ENCODE measurements around the gene PLEKHA6. TPM values are rescaled to one million over a fixed set of nuclear protein-coding genes. Genes with fewer than 3 reads are reported as not detected.

PLEKHA6 gene
- total and polyA plus RNA-seq, 5 experiments from 2014 or later: 0.02 to 2.0 (median 1.2) TPM; not detected in 2

DNA sequence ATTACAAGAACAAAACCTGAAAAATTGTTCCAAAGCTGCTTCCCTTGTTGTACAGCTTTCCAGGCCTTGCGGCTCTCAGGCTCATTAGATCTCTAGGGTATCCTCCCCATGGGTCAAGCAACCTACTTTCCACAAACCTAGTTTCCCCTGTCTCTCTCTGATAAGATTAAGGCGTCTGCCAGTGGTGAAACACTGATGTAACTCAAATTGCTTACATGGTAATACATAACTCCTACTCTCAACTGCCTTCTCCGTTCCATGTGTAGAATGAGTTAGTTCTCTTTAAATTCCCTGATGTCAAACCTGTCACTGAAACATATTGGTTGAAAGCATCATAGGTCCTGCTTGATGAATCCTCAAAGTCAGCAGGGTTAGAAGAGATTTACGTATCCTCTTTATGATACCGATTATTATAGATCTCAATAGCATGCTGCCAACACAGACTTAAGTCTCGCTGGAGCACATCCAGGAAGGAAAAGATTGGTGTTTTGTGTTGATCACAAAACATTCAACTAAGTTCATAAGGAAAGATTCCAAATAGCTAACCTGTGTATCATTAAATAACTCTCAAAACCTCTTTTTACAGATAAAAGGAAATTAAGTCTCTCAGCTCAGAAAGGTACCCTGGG is 41.3 kb upstream of the PLEKHA6 start:
- peaks cover 4 to 30% (median 27%) of the 10 kb centered on the region in 4 donors for H3K4me1 Mint-ChIP-seq
- peak overlapping the region; percentile 40 to 69 (median 48) for H3K27ac Mint-ChIP-seq
- POLR2A ChIA-PET: interaction anchor here (0.6 to 1.4 kb wide), 3 partner anchors 10 to 23 kb away, joined by 3 to 4 read pairs (median 3); no protein-coding TSS in a partner anchor
- no peak overlapping the region for H3K4me3 Mint-ChIP-seq
- no peak for DNase-seq
- no peak for ATAC-seq
- H3K9me3 Mint-ChIP-seq: no peaks in the 10 kb centered on the region
- no peaks in the 10 kb centered on the region for H3K27me3 Mint-ChIP-seq
- peaks cover 0 to 76% (median 13%) of the 10 kb centered on the region in 3 donors for H3K36me3 Mint-ChIP-seq

DNA sequence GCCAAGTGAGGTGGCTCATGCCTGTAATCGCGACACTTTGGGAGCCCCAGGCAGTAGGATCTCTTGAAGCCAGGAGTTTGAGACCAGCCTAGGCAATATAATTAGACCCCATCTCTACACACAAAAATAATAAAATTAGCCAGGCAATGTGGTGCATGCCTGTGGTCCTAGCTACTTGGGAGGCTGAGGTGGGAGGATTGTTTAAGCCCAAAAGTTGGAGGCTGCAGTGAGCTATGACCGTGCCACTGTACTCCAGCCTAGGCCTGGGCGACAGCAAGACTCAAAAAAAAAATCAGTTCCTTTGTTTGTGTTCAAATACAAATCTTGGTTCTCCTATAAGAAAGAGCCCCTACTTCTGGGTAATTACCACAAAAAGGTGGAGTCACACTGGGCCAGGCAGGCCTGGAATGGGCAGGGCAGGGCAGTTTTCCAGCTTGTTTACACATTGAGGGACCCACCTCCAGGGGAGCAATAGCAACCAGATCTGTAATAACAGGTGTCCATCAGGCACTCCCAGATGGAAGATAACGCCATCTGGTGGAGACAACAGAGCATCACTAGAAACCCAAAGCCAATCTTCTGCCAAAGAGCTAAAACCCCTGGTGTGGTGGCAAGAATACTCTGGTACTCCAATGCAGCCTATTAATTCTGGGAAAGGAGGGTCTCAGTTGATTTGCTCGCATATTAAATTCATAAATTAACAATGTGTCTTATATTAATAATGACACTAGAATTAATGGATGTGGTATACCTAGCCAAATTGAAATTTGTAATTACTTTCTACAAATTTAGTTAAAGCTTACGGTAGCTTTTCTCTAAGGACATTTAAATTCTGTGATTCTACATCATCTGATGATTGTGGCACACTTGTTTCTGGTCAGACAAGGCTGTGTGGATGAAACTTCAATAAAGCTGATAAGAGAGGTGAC is 38.7 kb upstream of the PLEKHA6 start:
- ATAC-seq (peak; percentile 86 to 93), DNase-seq (peak in 9 of 10 donors; percentile 43 to 82 (median 61))
- POLR2A ChIA-PET: interaction anchor here (0.5 to 1.7 kb wide), 8 partner anchors 12 to 846 kb away, joined by 3 to 7 read pairs (median 4); partner anchors contain the start of gene MDM4
- peaks cover 0 to 50% (median 3%) of the 10 kb centered on the region in 3 donors for H3K36me3 Mint-ChIP-seq
- no peak overlapping the region for H3K4me3 Mint-ChIP-seq
- H3K27ac Mint-ChIP-seq: peak overlapping the region in 9 of 10 donors; percentile 77 to 92 (median 91)
- H3K4me1 Mint-ChIP-seq: peaks cover 3 to 12% (median 8%) of the 10 kb centered on the region in 4 donors
- no peaks in the 10 kb centered on the region for H3K9me3 Mint-ChIP-seq
- H3K27me3 Mint-ChIP-seq: no peaks in the 10 kb centered on the region

DNA sequence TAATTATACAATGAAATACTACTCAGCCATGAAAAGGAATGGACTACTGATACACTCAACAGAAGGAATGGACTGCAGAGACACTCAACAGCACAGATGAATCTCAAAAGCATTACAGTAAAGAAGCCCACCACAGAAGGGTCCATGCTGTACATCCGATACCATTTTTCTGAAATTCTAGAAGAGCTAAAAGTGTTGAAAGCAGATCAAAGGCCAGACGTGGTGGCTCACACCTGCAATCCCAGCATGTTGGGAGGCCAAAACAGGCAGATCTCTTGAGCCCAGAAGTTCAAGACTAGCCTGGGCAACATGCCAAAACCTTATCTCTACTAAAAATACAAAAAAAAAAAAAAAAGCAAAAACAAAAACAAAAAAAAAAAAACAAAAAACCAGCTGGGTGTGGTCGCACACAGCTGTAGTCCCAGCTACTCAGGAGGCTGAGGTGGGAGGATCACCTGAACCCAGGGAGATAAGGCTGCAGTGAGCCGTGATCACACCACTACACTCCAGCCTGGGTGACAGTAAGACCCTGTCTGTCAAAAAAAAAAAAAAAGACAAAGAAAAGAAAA is 36.4 kb upstream of the PLEKHA6 start:
- no peak for ATAC-seq
- DNase-seq: no peak
- Mint-ChIP-seq H3K36me3 (peaks cover 0 to 34% (median 2%) of the 10 kb centered on the region in 3 donors), H3K9me3 (no peaks in the 10 kb centered on the region), H3K27ac (peak overlapping the region in 4 of 10 donors; percentile 15 to 68 (median 42)), H3K4me1 (peaks cover 3 to 14% (median 12%) of the 10 kb centered on the region in 4 donors), H3K4me3 (no peak overlapping the region), H3K27me3 (no peaks in the 10 kb centered on the region)
- POLR2A ChIA-PET: interaction anchor here (0.5 to 0.8 kb wide), 2 partner anchors 14 kb away, joined by 3 to 4 read pairs; no protein-coding TSS in a partner anchor

DNA sequence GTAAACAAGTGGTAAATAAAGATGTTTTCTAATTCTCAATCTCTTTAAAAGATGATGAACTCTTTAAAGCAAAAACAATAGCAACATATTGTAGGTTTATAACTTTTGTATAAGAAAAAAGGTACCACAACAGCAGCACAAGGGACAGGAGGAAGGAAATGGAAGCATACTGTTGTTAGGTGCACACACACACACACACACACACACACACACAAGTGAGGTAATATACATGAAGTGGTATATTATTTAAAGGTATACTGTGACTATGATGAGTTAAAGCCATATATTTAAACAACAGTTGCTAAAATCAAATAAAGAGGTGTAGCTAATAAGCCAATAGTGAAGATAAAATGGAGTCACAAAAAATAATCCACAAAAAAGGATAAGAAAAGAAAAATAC is 31.9 kb upstream of the PLEKHA6 start:
- DNase-seq: no peak
- Mint-ChIP-seq H3K27ac (peak overlapping the region in 8 of 10 donors; percentile 22 to 83 (median 29)), H3K27me3 (no peaks in the 10 kb centered on the region), H3K4me1 (peaks cover 12 to 22% (median 18%) of the 10 kb centered on the region in 4 donors), H3K9me3 (no peaks in the 10 kb centered on the region), H3K4me3 (no peak overlapping the region), H3K36me3 (no peaks in the 10 kb centered on the region)
- ATAC-seq: no peak
- POLR2A ChIA-PET: no interaction called here

DNA sequence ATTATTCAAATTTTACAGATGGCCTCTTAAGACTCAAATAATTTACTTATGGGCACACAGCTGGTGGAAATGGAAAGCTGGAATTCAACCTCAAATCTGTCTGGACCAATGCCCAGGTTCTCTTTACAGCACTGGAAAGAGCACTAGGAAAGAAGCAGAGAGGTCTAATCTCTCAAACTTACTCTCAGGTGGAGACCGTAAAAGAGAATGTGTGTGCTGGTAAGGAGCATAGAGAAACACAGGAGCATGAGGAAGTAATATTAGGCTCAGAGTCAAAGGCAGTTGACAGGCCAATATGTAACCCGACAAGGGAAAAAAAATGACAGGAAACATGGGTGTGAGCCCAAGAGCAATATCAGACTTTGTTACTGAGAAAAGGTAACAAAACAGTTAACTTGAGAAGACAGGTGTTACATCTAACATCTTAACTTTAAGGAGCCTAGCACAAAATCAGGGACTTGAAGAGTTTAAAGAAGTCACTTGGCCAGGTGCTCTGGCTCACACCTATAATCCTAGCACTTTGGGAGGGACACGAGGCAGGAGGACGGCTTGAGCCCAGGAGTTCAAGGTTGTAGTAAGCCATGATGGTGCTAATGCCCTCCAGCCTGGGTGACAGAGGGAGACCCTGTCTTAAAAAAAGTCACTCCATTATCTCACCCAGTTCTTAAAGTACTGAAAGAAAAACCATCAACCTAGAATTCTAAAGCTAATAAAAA is 31.2 kb upstream of the PLEKHA6 start:
- peak overlapping the region in 6 of 10 donors; percentile 29 to 85 (median 62) for H3K27ac Mint-ChIP-seq
- DNase-seq: no peak
- H3K4me1 Mint-ChIP-seq: peaks cover 12 to 22% (median 18%) of the 10 kb centered on the region in 4 donors
- POLR2A ChIA-PET: no interaction called here
- H3K4me3 Mint-ChIP-seq: no peak overlapping the region
- H3K9me3 Mint-ChIP-seq: no peaks in the 10 kb centered on the region
- no peak for ATAC-seq
- no peaks in the 10 kb centered on the region for H3K27me3 Mint-ChIP-seq
- H3K36me3 Mint-ChIP-seq: no peaks in the 10 kb centered on the region

DNA sequence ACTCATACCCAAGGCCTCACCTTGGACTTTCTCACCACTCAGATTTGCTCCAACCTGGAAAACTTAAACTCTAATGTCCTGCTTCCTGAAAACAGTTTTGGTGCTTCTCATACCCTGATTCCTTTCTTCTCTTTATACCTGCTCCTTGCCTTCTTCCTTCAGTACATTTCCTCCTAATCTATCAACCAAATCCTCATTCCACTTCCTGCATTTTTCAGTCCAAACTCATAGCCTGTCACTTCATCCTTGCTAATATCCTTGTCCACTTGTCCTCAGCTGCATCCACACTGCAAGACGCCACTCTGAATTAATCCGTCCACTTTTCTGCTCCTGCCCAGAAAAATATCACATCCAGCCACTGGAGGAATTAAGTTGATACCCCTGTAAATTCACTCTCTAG is 26.0 kb upstream of the PLEKHA6 start:
- H3K4me3 Mint-ChIP-seq: no peak overlapping the region
- H3K9me3 Mint-ChIP-seq: no peaks in the 10 kb centered on the region
- POLR2A ChIA-PET: interaction anchor here (0.8 kb wide), 1 partner anchor 16 kb away, joined by 4 read pairs; no protein-coding TSS in a partner anchor
- peaks cover 8 to 14% (median 11%) of the 10 kb centered on the region in 4 donors for H3K4me1 Mint-ChIP-seq
- H3K27me3 Mint-ChIP-seq: no peaks in the 10 kb centered on the region
- ATAC-seq (no peak), DNase-seq (no peak)
- H3K36me3 Mint-ChIP-seq: no peaks in the 10 kb centered on the region
- no peak overlapping the region for H3K27ac Mint-ChIP-seq

DNA sequence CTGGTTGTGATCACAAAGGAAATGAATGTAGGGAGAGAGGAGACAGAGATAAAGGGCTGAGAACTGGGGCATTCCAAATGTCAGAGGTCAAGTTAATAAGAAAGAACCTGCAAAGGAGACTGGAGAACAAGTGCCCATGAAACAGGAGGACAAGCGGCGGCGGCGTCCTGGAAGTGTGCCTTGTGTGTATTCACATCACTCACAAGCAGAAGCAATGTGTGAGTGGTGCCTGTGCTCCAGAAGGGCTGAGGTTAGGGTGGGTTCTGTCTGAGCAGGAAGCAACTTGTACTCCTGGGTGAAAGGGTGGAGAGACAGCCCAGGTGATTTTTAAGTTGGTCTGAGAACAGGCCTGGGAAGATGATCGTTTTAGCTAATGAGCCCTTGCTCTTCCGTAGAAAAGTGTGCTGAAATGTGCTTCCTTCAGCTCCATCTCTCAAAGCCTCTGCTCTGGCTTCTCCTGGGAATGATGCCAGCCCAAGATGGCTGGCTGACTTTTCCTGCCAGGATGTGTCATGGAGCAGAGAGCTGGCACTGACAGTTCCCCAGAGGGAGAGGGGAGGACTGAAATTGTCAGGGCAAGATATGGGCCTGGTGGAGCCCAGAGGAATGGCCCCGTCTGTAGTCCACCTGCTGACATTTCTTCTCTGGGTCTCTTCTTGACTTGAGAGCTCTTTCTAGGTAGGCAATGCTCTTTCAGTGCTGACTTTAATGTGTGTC is 25.1 kb upstream of the PLEKHA6 start:
- POLR2A ChIA-PET: interaction anchor here (1.1 kb wide), 1 partner anchor 14 kb away, joined by 4 read pairs; no protein-coding TSS in a partner anchor
- no peaks in the 10 kb centered on the region for H3K27me3 Mint-ChIP-seq
- H3K4me3 Mint-ChIP-seq: no peak overlapping the region
- no peaks in the 10 kb centered on the region for H3K9me3 Mint-ChIP-seq
- H3K4me1 Mint-ChIP-seq: peaks cover 0 to 6% (median 2%) of the 10 kb centered on the region in 4 donors
- no peaks in the 10 kb centered on the region for H3K36me3 Mint-ChIP-seq
- DNase-seq: no peak
- H3K27ac Mint-ChIP-seq: no peak overlapping the region
- ATAC-seq: no peak

DNA sequence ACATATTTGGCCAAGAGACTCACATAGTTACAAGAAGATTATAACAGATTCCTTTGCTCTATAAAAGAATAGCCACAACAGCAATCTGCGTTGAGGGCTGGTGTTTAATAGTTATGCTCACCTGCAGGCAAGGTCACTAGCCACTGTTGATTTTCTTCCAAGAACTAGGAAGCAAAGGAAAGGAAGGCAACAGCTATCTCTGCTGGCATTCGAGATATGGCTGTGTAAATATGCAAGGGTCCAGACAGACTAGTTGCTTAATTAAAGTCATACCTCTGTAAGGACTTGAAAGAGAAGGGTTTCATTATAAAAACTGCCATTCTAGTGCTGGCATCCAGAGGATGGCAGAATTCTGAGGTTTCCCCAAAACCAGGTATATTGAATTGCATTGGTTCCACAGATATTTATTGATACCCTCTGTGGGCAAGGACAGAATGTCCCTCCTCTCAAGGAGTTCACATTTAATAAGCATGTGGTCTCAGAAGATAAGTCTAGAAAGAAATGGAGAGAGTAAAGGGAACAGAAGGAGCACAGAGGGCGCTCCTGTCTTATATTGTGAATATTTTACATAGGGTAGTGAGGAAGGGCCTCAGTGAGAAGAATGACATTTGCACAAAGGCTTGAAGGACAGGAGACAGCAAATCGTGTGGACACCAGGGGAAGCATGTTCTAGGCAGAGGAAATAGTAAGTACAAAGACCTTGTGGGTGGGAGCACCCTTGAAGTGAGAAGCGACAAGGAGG is 23.6 kb upstream of the PLEKHA6 start:
- ATAC-seq: no peak
- Mint-ChIP-seq H3K27ac (no peak overlapping the region), H3K9me3 (no peaks in the 10 kb centered on the region), H3K36me3 (no peaks in the 10 kb centered on the region), H3K4me1 (peaks cover 0 to 7% (median 2%) of the 10 kb centered on the region in 4 donors), H3K27me3 (peaks cover 0 to 2% (median 0%) of the 10 kb centered on the region in 5 donors), H3K4me3 (no peak overlapping the region)
- POLR2A ChIA-PET: interaction anchor here (1.8 kb wide), 1 partner anchor 15 kb away, joined by 7 read pairs; no protein-coding TSS in a partner anchor
- no peak for DNase-seq

DNA sequence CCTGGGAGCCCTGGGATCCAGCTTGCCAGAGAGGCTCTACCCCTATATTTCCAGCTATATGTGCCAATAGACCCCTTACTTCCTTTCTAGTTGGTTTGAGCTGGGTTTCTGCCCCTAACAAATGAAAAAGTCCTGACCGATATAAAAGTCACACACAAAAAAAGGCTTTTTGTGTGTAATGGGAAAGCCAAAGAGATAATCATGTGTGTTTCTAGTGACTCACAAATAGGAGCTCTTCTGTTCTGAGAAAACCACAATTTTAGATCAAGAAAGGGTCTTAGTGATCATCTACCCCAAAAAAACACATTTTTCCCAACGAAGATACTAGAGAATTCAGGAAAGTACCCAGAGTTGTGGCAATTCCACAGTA is 23.0 kb upstream of the PLEKHA6 start:
- no peak overlapping the region for H3K27ac Mint-ChIP-seq
- peaks cover 4 to 13% (median 8%) of the 10 kb centered on the region in 4 donors for H3K4me1 Mint-ChIP-seq
- H3K27me3 Mint-ChIP-seq: peaks cover 0 to 6% (median 0%) of the 10 kb centered on the region in 5 donors
- H3K9me3 Mint-ChIP-seq: no peaks in the 10 kb centered on the region
- DNase-seq: no peak
- POLR2A ChIA-PET: interaction anchor here (0.7 to 1.8 kb wide), 6 partner anchors 16 to 231 kb away, joined by 3 to 7 read pairs (median 4); partner anchors contain the start of gene ETNK2
- no peak for ATAC-seq
- H3K4me3 Mint-ChIP-seq: no peak overlapping the region
- H3K36me3 Mint-ChIP-seq: no peaks in the 10 kb centered on the region

DNA sequence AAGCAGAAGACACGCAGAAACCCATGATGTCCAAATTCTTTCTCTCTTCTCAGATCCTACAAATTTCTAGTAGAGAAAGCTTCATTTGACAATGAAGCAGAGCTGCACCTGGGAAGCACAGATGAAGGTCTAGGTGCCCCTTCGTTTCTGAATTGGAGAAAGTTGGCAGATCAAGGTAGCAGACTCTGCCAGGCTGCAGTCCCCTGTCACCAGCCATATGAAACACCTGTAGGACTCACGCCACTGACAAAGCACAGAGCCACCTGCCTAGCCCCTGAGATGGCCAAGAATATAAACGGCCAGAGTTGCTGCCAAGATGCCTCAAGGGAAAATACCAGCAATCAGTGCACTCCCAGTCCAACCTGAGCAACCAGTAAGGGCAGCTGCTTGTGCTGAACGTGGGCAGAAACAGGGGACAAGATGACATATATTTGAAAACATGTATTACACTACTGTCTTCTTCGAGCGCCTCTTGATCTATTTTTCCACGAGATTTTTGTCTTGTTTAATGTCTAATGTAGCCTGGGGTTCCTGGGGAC is 20.6 kb upstream of the PLEKHA6 start:
- H3K9me3 Mint-ChIP-seq: no peaks in the 10 kb centered on the region
- no peak for ATAC-seq
- no peak for DNase-seq
- no peaks in the 10 kb centered on the region for H3K36me3 Mint-ChIP-seq
- POLR2A ChIA-PET: no interaction called here
- H3K27me3 Mint-ChIP-seq: peaks cover 0 to 13% (median 3%) of the 10 kb centered on the region in 5 donors
- no peak overlapping the region for H3K4me3 Mint-ChIP-seq
- peak overlapping the region in 2 of 10 donors; percentile 15 to 29 for H3K27ac Mint-ChIP-seq
- peaks cover 4 to 16% (median 11%) of the 10 kb centered on the region in 4 donors for H3K4me1 Mint-ChIP-seq
